Measurements from ENCODE around the gene SMAD3.

The SMAD3 gene

DNA sequence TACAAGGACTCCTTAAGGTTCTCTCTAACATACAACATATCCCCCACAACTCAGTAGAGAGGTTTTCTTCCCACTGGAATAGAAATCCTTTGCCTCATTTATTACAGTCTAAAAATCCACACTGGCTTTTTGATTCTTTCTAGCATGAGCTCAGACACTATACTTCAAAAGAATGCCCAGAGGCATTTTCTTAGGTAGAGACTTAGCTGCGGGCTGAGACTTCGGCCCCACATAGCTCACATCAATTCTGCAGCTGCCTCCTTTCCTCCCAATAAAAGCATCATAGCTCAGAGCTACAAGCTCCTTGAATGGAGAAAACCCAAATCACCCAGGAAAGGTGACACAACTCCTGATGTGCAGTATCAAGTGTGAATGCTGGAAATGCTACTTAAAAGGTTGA, 136.7 kb downstream of the SMAD3 start:
- DNase-seq: no peak

DNA sequence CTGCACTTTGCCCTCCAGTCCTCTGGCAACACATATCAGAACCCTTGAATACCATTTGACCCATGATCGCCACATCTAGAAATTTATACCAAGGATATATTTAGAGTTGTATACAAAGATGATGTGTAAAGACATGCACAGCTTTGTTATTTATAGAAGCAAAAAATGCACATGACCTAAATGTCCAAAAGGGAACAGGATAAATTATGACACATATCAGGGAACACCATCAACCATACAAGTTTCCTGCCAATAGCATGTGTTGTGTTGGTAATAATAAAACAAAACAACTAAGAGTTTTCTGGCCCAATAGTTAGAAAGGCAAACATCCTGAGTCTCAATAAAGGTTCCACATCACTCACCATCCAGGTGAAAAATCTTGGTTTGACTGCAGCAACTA, 137.6 kb downstream of the SMAD3 start:
- DNase-seq: no peak

DNA sequence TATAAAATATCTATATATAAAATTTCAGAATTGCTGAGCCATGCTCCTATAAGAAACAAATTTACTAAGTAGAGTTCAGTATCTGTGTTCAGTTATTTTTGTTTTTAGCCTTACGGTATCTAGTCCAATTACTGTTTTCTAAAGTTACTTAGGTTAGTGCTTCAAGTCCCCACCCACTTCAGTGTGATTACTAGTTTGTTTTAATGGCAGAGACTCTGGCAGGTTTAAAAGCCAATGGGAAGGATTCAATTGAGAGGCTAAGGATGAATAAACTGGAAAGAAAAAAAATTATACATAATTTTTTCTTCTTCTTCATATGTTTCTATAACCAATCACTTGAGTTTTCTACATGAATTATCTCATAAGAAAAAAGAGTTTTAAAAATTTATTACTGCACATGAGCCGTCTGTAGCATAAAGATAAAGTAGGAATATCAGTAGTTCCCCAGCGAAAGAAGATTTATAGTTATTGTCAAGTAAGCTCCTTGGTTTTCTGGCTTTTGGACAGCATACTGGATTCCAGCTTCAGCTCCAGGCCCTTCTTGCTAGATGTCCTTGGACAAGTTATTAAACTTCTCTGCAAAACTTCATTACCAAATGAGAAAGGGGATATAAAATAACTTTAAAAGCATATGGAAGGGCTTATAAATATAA, 142.3 kb downstream of the SMAD3 start:
- DNase-seq: no peak

DNA sequence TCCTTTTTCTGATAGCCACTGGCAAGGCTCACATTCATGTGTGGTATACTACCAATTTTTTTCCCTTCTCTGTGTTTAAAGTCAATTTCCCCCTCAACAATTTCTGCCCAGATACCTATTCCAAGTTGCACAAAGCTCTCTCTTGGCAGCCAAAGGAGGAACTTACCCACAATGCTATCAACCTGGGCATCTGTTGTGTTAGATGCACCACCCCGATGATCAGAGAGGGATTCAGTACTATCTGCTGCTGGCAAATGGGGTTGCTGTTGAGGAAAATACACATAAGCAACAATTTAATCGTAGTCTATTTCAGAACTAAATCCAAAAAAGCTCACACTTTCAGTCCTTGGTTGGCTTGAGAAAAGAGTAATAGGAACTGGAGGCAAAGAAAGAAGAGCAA, 143.0 kb downstream of the SMAD3 start:
- DNase-seq: no peak

DNA sequence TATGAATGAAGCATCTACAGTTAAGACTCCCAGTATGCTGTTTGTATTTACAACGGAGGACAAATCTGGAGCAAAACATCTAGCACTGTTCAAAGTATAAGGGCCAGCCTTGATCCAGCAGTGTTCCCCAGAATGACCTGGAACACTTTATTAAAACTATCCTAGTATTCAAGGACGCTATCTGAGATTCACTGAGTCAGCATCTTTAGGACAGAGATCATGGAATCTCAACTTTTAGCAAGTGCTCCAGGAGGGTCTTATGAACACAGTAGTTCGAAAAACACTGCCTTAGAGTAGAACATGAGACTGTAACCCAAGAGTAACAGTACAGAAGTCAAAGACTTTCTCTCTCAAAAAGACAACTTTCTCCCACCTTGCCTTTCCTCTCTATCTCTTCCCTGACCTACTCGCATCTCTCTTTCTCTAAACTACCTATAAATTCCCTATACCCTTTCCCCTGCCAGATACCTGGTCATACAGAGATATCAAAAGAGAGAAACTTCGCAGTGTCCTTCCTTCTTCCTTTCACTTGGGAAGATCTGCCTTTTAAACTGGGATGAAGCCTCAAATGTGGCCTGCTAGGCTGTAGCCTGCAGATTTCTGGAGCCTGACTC, 145.3 kb downstream of the SMAD3 start:
- no peak for DNase-seq

DNA sequence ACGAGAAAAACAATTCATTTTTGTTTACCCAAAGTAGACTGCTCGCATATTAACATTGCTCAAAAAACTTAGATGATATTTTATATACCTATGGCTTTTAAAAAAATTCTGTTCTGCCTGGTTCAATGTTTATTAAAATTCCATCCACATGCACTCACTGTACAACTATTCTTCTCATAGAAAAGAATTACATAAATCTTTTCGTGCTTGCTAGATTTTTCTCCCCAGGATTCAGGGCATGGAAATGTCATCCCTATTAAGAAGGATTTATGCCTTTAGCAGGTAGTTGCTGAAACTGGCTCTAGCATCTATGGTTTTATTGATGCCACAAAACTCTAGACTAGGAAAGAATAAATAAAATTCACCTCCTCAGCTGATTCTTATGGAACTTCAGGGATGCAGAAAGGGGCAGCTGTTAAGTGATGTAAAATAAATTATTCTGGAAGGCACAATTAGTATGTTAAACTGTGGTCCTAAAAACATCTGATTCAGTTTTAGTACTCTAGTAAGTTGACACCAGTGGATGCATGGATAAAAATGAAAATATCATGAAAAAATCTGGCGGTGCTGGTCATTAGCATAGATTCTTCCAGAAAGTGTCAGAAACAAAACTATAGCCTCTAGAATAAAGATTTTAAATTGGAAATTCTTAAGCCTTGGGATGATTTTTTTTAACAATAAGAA, 147.4 kb downstream of the SMAD3 start:
- no peak for DNase-seq

DNA sequence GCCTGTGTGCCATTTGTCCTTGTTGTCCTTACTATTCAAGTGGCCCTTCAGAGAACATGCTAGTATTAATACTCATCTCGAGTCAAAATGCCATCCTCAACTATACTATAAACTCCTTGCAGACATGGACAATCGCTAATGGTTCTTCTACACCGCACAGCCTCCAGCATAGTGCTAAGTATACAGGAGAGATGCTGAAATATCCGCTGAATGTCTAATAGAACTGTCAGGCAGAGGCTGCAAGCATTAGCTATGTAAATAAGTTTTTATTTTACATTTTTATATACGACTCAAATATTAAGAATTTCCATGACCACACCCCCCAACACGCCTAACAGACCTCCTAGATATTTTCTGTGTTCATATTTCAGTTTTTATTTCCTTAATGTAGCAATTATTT, 149.7 kb downstream of the SMAD3 start:
- DNase-seq: no peak

DNA sequence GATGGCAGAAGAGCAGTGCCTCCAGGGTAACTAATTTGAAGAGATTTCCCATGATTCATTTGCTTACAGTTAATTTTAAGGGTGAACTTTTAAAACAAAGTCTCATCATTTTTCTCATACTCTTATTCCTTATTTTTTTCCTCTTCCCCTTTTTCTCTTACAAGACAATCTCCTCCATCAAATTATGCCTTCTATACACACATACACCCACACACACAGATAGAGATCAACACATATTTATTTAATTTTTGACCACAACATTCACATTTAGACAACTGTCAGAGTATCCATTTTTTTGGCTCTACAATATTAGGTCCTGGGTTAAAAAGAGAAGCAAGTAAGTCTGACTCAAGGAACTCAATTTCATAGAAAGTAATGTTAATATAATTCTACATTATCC, 151.5 kb downstream of the SMAD3 start:
- DNase-seq: no peak

DNA sequence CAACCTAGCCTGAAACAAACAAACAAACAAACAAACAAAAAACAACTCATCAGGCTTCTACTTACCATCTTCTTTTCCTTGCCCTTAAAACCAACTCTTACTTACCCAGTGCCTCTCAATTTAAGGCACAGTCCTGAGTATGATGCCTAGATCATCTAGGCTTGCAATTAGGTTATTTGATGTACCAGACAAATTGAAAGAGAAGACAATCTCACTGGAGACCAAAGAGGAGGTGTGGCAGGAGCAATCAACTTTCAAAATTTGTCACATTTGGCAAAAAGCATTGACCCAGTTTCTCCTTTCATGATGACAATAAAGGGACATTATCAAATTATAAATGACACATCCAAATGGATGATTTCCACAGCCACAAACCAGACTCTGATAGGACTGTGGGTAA, 153.0 kb downstream of the SMAD3 start:
- no peak for DNase-seq

DNA sequence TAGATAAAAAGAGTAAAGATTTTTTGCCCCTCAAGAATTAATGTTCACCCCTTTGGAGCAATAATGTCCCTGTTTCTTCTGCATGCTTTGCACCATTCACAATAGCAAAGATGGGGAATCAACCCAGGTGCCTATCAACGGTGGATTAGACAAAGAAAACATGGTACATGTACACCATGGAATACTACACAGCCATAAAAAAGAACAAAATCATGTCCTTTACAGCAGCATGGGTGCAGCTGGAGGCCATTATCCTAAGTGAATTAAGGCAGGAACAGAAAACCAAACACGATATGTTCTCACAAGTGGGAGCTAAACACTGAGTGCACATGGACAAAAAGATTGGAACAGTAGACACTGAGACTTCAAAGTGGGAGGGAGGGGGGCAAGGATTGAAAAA, 153.9 kb downstream of the SMAD3 start:
- DNase-seq: no peak

DNA sequence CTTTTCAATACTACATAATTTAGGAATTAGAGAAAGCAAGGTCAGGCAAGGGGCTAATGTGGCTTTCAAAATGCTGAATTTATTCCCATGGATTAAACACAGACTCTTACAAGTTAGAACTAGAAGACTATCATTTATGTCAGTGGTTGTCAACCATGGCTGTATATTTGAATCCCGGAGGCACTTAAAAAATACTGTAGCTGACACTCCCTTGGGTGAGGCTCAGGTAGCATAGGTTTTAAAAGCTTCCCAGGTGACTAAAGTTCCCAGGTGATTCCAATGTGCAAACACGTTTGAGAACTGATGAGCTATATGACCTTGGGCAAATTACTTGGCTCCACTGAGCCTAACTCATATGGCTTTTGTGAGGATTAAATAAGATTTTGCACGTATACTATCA, 159.5 kb downstream of the SMAD3 start:
- no peak for DNase-seq

DNA sequence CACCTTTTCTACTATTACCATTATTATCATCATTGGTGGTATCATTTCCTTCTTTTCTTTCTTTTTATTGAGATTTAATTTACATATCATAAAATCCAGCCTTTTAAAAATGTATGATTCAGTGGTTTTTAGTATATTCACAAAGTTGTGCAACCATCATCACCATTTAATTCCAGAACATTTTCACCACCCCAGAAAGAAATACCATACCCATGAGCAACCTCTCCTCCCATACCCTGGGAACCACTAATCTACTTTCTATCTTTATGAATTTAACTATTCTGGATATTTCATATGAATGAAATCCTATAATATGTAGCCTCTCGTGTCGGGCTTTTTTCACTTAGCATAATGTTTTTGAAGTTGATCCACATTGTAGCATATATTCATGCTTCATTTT, 159.9 kb downstream of the SMAD3 start:
- no peak for DNase-seq

DNA sequence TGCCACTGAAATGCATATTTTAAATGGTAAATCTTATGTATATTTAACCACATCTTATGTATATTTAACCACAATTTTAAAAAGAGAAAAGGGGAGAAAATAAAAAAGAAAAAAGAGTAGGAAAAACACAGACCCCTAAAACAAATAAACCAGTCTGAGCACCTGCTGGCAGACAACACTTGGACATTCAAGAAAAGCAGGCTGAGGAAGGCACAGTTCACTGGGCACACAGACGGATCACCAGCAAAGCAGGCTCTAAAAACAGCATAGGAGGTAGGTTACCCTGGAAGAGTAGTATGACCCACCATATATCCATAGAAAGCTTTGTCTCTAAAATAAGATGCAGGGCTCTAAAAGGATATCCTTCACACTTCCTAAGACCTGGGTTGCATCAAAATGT, 162.0 kb downstream of the SMAD3 start:
- no peak for DNase-seq

DNA sequence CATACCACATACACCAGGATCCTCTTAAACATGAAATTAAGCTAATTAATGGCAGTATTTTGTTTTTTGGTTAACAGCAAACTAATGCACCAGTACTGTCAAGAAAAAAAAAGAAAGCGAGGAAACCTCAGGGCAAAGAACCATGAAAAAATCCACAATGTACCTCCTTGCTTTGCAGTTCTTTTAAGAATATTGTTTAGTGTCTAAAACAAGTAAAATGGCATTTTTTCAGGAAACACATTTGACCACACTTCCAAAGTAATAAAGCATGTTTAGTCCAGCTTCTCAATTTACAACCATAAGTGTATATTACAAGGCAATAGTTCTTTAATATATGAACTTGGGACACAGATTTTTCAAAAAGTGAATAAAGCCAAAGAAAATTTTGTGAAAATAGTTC, 162.4 kb downstream of the SMAD3 start:
- DNase-seq: no peak

DNA sequence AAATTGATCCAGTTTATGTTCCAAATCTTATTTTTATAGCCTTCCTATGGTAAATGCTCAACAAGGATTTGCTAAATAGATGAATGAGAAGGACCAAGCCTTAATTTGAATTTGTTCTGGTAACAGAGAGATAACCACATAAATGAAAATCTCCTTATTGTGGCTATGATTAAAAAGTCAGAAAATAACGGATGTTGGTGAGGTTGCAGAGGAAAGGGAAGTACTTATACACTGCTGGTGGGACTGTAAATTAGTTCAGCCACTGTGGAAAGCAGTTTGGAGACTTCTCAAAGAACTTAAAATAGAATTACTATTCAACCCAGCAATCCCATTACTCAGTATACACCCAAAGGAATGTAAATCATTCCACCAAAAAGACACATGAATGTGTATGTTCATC, 162.9 kb downstream of the SMAD3 start:
- no peak for DNase-seq

DNA sequence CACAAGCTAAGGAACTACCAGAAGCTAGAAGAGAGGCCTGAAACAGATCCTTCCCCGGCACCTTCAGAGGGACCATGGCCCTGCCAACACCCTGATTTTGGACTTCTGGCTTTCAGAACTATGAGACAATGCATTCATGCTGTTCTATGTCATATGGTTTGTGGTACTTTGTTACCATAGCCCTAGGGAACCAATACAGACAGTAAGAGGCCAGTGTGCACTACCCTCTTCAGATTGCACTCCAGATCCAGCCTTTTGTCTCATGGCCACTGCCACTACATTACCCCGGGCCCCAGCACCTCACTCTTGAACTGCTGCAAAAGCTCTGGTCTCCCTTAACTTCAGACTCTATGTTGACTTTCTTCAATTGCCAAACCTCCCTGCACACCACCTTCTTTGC, 165.1 kb downstream of the SMAD3 start:
- DNase-seq: no peak

DNA sequence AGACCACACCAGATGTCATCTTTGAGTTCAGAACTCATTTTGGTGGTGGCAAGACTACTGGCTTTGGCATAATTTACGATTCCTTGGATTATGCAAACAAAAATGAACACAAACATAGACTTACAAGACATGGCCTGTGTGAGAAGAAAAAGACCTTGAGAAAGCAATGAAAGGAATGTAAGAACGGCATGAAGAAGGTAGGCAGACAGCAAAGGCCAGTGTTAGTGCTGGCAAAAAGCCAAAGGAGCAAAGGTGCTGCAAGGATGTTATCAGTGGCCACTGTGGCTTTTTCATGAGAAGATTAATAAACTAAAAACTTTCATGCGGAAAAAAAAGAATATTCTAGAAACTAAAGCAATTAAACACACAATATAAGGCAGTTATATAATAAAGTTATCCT, 167.2 kb downstream of the SMAD3 start:
- no peak for DNase-seq

DNA sequence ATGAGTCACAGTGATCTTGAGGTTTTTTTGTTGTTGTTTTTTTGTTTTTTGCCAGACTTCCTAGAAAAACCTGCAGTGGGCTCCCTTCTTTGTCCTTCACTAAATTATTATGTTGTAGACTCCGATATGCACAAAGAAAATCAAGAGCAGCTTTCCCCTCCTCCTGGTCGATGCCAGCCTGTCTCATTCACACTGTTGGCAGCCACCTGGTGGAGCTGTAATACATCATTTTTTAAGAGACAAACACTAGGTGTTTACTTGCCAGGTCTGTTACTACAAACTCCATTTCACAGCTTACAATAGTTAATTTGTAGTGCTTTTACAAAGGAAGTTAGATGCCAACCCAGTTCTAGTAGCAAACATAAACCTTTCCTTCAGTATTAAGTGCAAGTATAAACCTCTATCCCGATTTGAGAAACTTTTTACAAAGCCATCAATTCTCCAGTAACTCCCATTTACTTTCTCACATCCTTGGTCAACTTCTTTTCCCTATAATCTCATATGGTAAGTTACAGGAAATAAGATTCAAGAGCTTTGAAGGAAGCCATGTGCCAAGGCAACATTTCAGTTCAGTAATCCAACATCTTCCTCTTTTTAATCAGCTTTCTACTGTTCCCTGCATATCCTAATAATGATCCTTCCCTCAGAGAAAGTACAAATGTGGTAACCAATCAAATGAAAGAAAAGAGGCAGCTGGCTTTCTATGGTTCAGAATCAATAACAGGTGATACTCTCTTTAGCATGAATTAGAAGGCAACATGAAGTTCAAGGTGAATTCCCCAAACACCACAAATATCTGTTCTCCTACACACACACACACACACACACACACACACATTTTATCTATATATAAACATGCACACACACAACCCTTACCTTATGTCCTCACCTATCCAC, 175.1 kb downstream of the SMAD3 start:
- DNase-seq: peak; percentile 46

DNA sequence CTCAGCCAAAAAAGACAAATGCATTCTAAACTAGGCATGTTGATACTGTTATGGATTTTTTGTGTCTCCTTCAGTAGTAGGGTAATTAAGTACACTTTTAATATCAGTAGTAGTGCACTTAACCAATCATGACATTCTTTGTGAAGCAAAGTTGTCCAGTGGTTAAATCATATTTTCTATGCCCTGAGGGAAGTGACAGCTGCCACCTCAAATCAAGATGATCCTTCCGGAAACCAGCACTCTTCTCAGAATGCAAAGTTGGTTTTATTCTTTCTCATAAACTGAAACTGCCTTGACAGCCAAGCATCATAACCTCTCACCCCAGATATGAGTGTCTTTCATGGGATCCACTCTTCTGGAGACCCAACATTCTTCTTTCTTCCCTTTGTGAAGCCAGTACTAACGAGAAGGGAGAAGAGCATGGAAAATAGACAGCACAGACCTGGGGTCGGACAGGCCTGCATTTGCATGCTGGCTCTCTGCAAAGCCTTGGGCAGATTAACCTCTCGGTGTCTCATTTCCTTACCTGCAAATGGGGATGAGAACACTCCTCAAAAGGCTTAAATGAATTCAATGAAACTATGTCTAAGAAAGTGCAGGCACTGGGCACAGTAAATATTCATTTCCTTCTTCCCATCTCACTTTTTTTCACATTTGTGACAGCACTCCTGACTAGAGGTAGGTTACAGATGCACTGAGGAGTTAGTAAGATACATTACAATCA, 175.9 kb downstream of the SMAD3 start:
- no peak for DNase-seq

DNA sequence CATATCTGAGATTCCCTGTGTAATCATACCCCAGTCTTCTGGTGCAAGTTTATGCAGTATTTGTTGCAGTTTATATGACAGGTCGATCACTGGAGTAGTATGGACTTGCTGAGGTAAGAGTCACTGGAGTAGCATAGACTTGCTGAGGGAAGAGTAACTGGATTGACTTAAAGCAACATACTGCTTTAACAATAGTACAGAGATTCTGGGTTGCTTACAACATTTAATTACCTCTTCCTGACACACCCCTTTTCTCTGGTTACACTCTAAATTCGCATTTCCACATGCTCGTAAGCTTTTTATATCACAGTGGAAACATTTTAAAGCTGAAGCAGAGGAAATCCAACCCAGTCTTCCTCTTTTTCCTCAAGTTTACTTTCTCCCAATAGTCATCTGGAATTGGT, 177.3 kb downstream of the SMAD3 start:
- DNase-seq: no peak
